ENCODE measurements around the gene ATP1B1.

DNA sequence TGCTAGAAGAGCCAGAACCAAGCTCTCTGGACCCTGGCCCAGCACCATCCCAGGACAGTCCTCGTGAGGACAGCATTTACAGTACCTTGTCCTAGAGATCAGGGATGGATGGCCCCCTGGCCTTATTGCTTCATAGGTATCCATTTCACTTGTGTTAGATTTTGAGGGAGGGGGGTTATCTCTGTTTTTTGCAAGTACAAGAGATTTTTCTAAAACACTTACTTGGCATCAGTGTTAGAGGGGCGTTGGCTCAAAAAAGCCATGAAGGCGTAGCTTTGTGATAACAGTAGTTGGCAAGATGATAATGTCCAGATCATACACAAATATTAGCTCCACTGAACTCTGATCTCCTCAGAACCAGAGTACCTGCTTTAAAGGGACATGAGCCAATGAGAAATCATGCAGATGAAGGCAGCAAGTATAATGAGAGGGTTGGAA is 5.8 kb upstream of the ATP1B1 start:
- TF ChIP-seq EZH2 (IDR thresholded peaks at IDR 0.05; ENCODE audit: insufficient read depth, poor library complexity, severe bottlenecking) (no peak), EZH2phosphoT487 (IDR thresholded peaks at IDR 0.05; ENCODE audit: insufficient read depth, low read depth) (no peak)

All from GM23248 (cell line).